Trophoblast cell (in vitro differentiated cells and primary cell): ENCODE data around the gene RANBP17.

Experiments
- DNase-seq, 2 donors: peaks; one replicate each; pipeline ENCODE4 v3.0.0-alpha.2; 2016
- H2AFZ ChIP-seq: 2 replicates; pipeline ENCODE4 v1.6.1; 2013; ENCODE audit warnings: low read length, moderate library complexity, mild to moderate bottlenecking; ENCODE audit not compliant: insufficient read depth, poor library complexity
- H2AK5ac ChIP-seq: 2 replicates; pipeline ENCODE4 v1.6.1; 2013; ENCODE audit warnings: mild to moderate bottlenecking, low read length
- H2BK120ac ChIP-seq: 2 replicates; pipeline ENCODE4 v1.6.1; 2013; ENCODE audit warnings: low read length, mild to moderate bottlenecking, moderate library complexity; ENCODE audit not compliant: insufficient read depth, poor library complexity
- H2BK12ac ChIP-seq: 2 replicates; pipeline ENCODE4 v1.6.1; 2013; ENCODE audit warnings: mild to moderate bottlenecking, low read length, moderate library complexity
- H2BK5ac ChIP-seq: 2 replicates; pipeline ENCODE4 v1.6.1; 2013; ENCODE audit warnings: low read length, low read depth, moderate library complexity, mild to moderate bottlenecking; ENCODE audit not compliant: poor library complexity
- H3K14ac ChIP-seq: 2 replicates; pipeline ENCODE4 v1.6.1; 2013; ENCODE audit warnings: mild to moderate bottlenecking, low read length
- H3K18ac ChIP-seq: 2 replicates; pipeline ENCODE4 v1.6.1; 2013; ENCODE audit warnings: mild to moderate bottlenecking, low read length
- H3K23ac ChIP-seq: 2 replicates; pipeline ENCODE4 v1.6.1; 2013; ENCODE audit warnings: low read length
- H3K27ac ChIP-seq: 2 replicates; pipeline ENCODE4 v1.5.1; 2013; ENCODE audit warnings: low read depth, mild to moderate bottlenecking, inconsistent platforms, low read length, moderate library complexity
- H3K27me3 ChIP-seq: 2 replicates; pipeline ENCODE4 v1.6.1; 2013; ENCODE audit warnings: inconsistent platforms, mild to moderate bottlenecking, low read length, moderate library complexity; ENCODE audit not compliant: insufficient read depth
- H3K36me3 ChIP-seq, 2 experiments: 1 replicate in 1 of 2; 2 replicates in 1 of 2; pipeline ENCODE4 v1.6.1; 2013; ENCODE audit warnings: low read length in 2 of 2, mild to moderate bottlenecking in 2 of 2, moderate library complexity in 1 of 2; ENCODE audit not compliant: insufficient read depth in 2 of 2, control insufficient read depth in 1 of 2
- H3K4ac ChIP-seq: 2 replicates; pipeline ENCODE4 v1.6.1; 2013; ENCODE audit warnings: low read depth, mild to moderate bottlenecking, low read length, moderate library complexity
- H3K4me1 ChIP-seq, 2 experiments: 1 replicate in 1 of 2; 2 replicates in 1 of 2; pipeline ENCODE4 v1.6.1; 2013; ENCODE audit warnings: low read length in 2 of 2, mild to moderate bottlenecking in 2 of 2, moderate library complexity in 1 of 2; ENCODE audit not compliant: insufficient read depth in 2 of 2, control insufficient read depth in 1 of 2
- H3K4me2 ChIP-seq: 2 replicates; pipeline ENCODE4 v1.6.1; 2013; ENCODE audit warnings: inconsistent platforms, mild to moderate bottlenecking, low read length, moderate library complexity
- H3K4me3 ChIP-seq: 2 replicates; pipeline ENCODE4 v1.5.1; 2013; ENCODE audit warnings: mild to moderate bottlenecking, low read depth, low read length, inconsistent platforms
- H3K79me1 ChIP-seq: one replicate; pipeline ENCODE4 v1.6.1; 2013; ENCODE audit warnings: low read length
- H3K79me2 ChIP-seq: 2 replicates; pipeline ENCODE4 v1.6.1; 2013; ENCODE audit warnings: low read length, mild to moderate bottlenecking; ENCODE audit not compliant: control insufficient read depth, insufficient read depth, poor library complexity
- H3K9ac ChIP-seq: 2 replicates; pipeline ENCODE4 v1.6.1; 2013; ENCODE audit warnings: mild to moderate bottlenecking, low read length
- H3K9me3 ChIP-seq: 2 replicates; pipeline ENCODE4 v1.6.1; 2013; ENCODE audit warnings: low read depth, mild to moderate bottlenecking, control low read depth, inconsistent platforms, low read length; ENCODE audit not compliant: insufficient read depth
- H4K12ac ChIP-seq: 2 replicates; pipeline ENCODE4 v1.6.1; 2013; ENCODE audit warnings: low read depth, mild to moderate bottlenecking, low read length, moderate library complexity
- H4K8ac ChIP-seq: 2 replicates; pipeline ENCODE4 v1.6.1; 2013; ENCODE audit warnings: low read depth, mild to moderate bottlenecking, low read length, moderate library complexity
- H4K91ac ChIP-seq: one replicate; pipeline ENCODE4 v1.6.1; 2013; ENCODE audit warnings: low read depth, mild to moderate bottlenecking, low read length, moderate library complexity
- WGBS: extraction: QIAGEN DNeasy Blood & Tissue Kit; methylation state at CpG from one replicate; pipeline ENCODE4 v1.1.7; 2013; ENCODE audit warnings: missing lambda C conversion rate; ENCODE audit not compliant: insufficient read length, insufficient coverage; ENCODE audit errors: extremely low coverage; 5-methylcytosine and 5-hydroxymethylcytosine counted together

Gene RANBP17

DNA sequence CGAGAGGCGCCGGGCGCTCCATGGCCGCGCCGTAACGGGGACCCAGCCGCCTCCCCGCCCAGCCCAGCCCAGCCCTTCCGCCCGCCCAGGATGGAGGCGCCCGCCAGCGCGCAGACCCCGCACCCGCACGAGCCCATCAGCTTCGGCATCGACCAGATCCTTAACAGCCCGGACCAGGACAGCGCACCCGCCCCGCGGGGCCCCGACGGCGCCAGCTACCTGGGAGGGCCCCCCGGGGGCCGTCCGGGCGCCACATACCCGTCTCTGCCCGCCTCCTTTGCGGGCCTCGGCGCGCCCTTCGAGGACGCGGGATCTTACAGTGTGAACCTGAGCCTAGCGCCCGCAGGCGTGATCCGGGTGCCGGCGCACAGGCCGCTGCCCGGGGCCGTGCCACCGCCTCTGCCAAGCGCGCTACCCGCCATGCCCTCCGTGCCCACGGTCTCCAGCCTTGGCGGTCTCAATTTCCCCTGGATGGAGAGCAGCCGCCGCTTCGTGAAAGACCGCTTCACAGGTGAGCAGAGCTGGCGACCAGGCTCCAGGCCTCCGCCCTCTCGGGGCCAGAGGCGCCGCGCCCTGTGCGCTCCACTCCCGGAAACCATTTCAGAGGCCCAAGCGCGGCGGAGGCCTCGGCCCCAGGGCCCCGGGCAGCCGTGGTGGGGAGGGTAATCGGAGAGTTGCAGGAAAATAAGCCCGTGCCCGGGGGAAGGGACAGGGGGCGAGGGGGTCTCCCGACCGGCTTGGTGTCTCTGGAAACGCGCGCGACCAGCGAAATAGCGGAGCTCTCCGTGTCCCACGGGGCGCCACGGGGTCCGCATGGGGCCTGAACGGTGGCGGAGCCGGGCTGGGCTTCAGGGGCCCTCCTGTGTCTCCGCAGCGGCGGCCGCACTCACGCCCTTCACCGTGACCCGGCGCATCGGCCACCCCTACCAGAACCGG is 447.7 kb downstream of the RANBP17 start:
- Histone ChIP-seq H3K79me2 (no peaks in the 10 kb centered on the region), H2BK12ac (no peak overlapping the region), H3K9ac (no peak overlapping the region), H4K91ac (no peak overlapping the region), H3K14ac (no peak overlapping the region), H2AFZ (no peak overlapping the region), H3K23ac (no peak overlapping the region), H4K12ac (no peak overlapping the region), H3K79me1 (no peaks in the 10 kb centered on the region), H3K27ac (no peak overlapping the region), H3K9me3 (peaks cover 4% of the 10 kb centered on the region), H2BK5ac (no peak overlapping the region), H3K4me1 (peaks cover 23 to 26% of the 10 kb centered on the region in 2 experiments), H3K4ac (no peak overlapping the region), H3K4me3 (peak overlapping the region; percentile 40), H3K36me3 (no peaks in the 10 kb centered on the region), H2AK5ac (no peak overlapping the region), H3K27me3 (peaks cover 87% of the 10 kb centered on the region), H2BK120ac (no peak overlapping the region), H4K8ac (no peak overlapping the region), H3K18ac (no peak overlapping the region), H3K4me2 (peak overlapping the region; percentile 59)
- no CpG with 5 or more reads among the region's 106 CpGs for whole genome bisulfite sequencing
- DNase-seq: peak in 1 of 2 donors; percentile 45

DNA sequence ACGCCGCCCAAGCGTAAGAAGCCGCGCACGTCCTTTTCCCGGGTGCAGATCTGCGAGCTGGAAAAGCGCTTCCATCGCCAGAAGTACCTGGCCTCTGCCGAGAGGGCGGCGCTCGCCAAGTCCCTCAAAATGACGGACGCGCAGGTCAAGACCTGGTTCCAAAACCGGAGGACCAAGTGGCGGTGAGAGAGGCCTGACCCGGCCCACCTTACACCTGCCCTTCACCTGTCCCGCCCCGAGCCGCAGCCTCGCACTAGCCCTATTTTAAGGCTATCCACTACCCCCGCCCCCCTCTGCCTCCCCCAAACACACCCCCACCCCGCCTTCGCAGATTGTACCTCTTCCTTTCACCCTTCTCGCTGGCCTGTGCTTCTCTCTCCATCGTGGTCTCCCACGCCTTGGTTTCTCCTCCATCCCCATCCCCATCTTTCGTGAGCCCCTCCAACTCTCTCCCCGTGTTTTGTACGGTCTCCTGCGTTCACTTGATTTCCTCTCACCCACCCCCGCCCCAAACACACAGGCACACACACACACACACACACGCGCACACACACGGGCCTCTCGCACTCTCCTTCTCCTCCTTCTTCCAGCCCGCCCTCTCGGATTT is 448.5 kb downstream of the RANBP17 start:
- Histone ChIP-seq H3K4me1 (peaks cover 23 to 29% of the 10 kb centered on the region in 2 experiments), H2BK5ac (no peak overlapping the region), H3K9ac (no peak overlapping the region), H4K8ac (no peak overlapping the region), H3K4me3 (peak overlapping the region; percentile 30), H3K14ac (no peak overlapping the region), H4K91ac (no peak overlapping the region), H3K36me3 (no peaks in the 10 kb centered on the region), H2BK12ac (no peak overlapping the region), H3K9me3 (peaks cover 6% of the 10 kb centered on the region), H2BK120ac (no peak overlapping the region), H3K23ac (no peak overlapping the region), H2AFZ (no peak overlapping the region), H3K27me3 (peaks cover 91% of the 10 kb centered on the region), H3K4ac (no peak overlapping the region), H3K27ac (no peak overlapping the region), H3K79me2 (no peaks in the 10 kb centered on the region), H2AK5ac (no peak overlapping the region), H3K79me1 (no peaks in the 10 kb centered on the region), H4K12ac (no peak overlapping the region), H3K18ac (no peak overlapping the region), H3K4me2 (peak overlapping the region; percentile 59)
- DNase-seq: peak in 1 of 2 donors; percentile 43
- no CpG with 5 or more reads among the region's 41 CpGs for WGBS

DNA sequence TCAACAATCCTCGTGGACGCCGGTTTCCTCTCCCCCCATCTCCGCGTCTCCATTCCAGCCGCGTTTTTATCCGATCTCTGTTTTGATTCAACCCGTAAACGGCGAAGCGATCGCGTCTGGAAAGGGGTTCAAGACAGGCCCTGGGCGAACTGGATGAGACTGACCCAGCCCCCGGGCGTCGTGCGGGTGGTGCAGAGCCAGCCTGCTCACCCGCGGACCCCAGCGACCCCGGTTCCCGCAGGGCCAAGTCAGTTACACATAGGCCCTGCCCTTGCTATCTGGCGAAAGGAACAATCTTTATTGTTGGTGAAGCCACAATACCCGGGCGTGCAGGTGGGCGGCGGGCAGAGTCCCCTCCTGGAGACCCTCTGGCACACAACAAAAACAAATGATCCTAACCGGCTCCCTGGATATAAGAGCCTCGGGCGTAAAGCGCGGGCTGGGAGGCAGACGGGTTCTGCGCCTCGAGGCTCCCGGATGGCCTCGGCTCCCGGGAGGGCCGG is 449.1 kb downstream of the RANBP17 start:
- DNase-seq: no peak
- Histone ChIP-seq H3K36me3 (no peaks in the 10 kb centered on the region), H2BK120ac (no peak overlapping the region), H3K23ac (no peak overlapping the region), H3K18ac (no peak overlapping the region), H2AK5ac (no peak overlapping the region), H3K4me3 (no peak overlapping the region), H3K79me2 (no peaks in the 10 kb centered on the region), H4K12ac (no peak overlapping the region), H2BK12ac (no peak overlapping the region), H2BK5ac (no peak overlapping the region), H3K9me3 (peaks cover 6% of the 10 kb centered on the region), H3K79me1 (no peaks in the 10 kb centered on the region), H3K9ac (no peak overlapping the region), H3K27me3 (peaks cover 93% of the 10 kb centered on the region), H2AFZ (no peak overlapping the region), H3K4me1 (peaks cover 23 to 30% of the 10 kb centered on the region in 2 experiments), H3K14ac (no peak overlapping the region), H4K8ac (no peak overlapping the region), H4K91ac (no peak overlapping the region), H3K4ac (no peak overlapping the region), H3K4me2 (peak overlapping the region; percentile 46), H3K27ac (no peak overlapping the region)
- no CpG with 5 or more reads among the region's 41 CpGs for WGBS

DNA sequence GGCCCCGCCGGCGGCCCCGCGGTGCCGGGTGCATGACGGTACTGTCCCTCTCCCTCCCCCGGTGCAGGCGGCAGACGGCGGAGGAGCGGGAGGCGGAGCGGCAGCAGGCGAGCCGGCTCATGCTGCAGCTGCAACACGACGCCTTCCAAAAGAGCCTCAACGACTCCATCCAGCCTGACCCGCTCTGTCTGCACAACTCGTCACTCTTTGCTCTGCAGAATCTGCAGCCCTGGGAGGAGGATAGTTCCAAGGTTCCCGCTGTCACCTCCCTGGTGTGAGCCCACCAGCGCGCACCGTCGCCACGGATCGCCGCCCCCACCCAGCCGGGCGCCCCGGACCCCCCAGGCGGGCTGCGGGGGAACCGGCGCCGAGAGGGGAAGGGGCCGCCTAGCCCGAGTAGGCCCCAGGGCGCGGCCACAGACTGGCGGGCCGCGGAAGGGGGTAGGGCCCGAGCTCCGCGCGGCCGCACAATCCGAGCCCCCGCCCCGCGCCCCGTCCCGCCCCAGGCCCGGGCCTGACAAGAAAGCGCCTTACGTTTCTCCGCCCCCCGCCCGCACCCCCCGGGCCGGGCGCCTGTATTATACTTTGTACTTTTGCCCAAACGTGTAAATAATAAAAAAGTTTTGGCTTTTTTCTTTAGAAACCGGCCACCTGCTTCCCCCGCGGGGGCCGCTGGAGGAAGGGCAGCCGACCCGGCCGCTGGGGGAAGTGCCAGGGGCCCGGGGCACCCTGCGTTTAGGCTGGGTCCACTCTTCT is 449.7 kb downstream of the RANBP17 start:
- no peak overlapping the region for H2BK5ac ChIP-seq
- H2AK5ac ChIP-seq: no peak overlapping the region
- H4K91ac ChIP-seq: no peak overlapping the region
- H2BK120ac ChIP-seq: no peak overlapping the region
- no peak overlapping the region for H3K9ac ChIP-seq
- H3K4me2 ChIP-seq: peak overlapping the region; percentile 46
- peak overlapping the region; percentile 48 for H3K4me3 ChIP-seq
- no peak overlapping the region for H2BK12ac ChIP-seq
- H3K4me1 ChIP-seq: peaks cover 23 to 30% of the 10 kb centered on the region in 2 experiments
- H4K12ac ChIP-seq: no peak overlapping the region
- H3K18ac ChIP-seq: no peak overlapping the region
- no peaks in the 10 kb centered on the region for H3K36me3 ChIP-seq
- no peaks in the 10 kb centered on the region for H3K79me2 ChIP-seq
- H4K8ac ChIP-seq: no peak overlapping the region
- no peak overlapping the region for H2AFZ ChIP-seq
- no CpG with 5 or more reads among the region's 74 CpGs for WGBS
- no peak overlapping the region for H3K4ac ChIP-seq
- no peaks in the 10 kb centered on the region for H3K79me1 ChIP-seq
- peaks cover 9% of the 10 kb centered on the region for H3K9me3 ChIP-seq
- no peak overlapping the region for H3K27ac ChIP-seq
- DNase-seq: peak in 1 of 2 donors; percentile 36
- no peak overlapping the region for H3K14ac ChIP-seq
- H3K23ac ChIP-seq: no peak overlapping the region
- peaks cover 93% of the 10 kb centered on the region for H3K27me3 ChIP-seq
